Right cardiac atrium (tissue), 5 donors: ENCODE measurements around the gene UNC5CL. TPM values are rescaled to one million over a fixed set of nuclear protein-coding genes. Genes with fewer than 3 reads are reported as not detected.

ENCODE experiments used
- ATAC-seq, 2 donors: fragments of 200-7000 bp; cut with Tn5 transposase; one replicate each; pipeline versions ENCODE4 v1.8.0 to v1.9.1; 2020; ENCODE audit warnings: moderate library complexity in 2 of 2, mild to moderate bottlenecking in 1 of 2
- DNase-seq, 3 donors: peaks; one replicate each; pipeline ENCODE4 v3.0.0-alpha.2; 2020
- H3K27ac ChIP-seq: one replicate; pipeline ENCODE4 v1.5.1; 2013; ENCODE audit warnings: mild to moderate bottlenecking, low read length, control low read depth, moderate library complexity
- H3K27me3 ChIP-seq: one replicate; pipeline ENCODE4 v1.6.1; 2013; ENCODE audit not compliant: control insufficient read depth, insufficient read depth
- H3K4me1 ChIP-seq: one replicate; pipeline ENCODE4 v1.6.1; 2013; ENCODE audit warnings: low read length; ENCODE audit not compliant: control insufficient read depth, insufficient read depth
- H3K4me3 ChIP-seq: one replicate; pipeline ENCODE4 v1.5.1; 2013; ENCODE audit warnings: low read length, control low read depth
- H3K9me3 ChIP-seq: one replicate; pipeline ENCODE4 v1.6.1; 2013; ENCODE audit warnings: low read length; ENCODE audit not compliant: control insufficient read depth
- WGBS: extraction: QIAGEN DNeasy Blood & Tissue Kit; methylation state at CpG from one replicate; pipeline ENCODE4 v1.1.7; 2013; 5-methylcytosine and 5-hydroxymethylcytosine counted together
- intact Hi-C, 4 donors: fragments of 100-400 bp; cut with DNase I; formaldehyde crosslinking; loops; one replicate each; pipeline versions ENCODE4 v1.11.0 to v1.14.0; 2022 to 2023
- polyA plus RNA-seq: library from polyadenylated mRNA; stranded (reverse); fragments of 200-250 nt; gene quantifications from one replicate; pipeline ENCODE4 v1.2.3, GENCODE V29; 2013
- total RNA-seq, 4 donors: library from RNA; stranded (reverse); fragmentation: NEBNext Ultra II Directional; extraction: Animal tissue kit (Norgen Biotek cat#: 25700); gene quantifications; one replicate each; pipeline ENCODE4 v1.2.1, GENCODE V29; 2021
- donor health status: healthy with polysubstance abuse.
- donor health status: DM: no; HTN: yes; CAD: no.
- donor health status: DM: no; HTN: no; CAD: no.
- donor health status: DM: no; HTN: yes; CAD: no; lungs with severe emphysema.
- donor health status: DM: yes; HTN: yes; CAD: no.

UNC5CL gene
- total and polyA plus RNA-seq, 5 donors: 0.46 to 0.85 (median 0.70) TPM

DNA sequence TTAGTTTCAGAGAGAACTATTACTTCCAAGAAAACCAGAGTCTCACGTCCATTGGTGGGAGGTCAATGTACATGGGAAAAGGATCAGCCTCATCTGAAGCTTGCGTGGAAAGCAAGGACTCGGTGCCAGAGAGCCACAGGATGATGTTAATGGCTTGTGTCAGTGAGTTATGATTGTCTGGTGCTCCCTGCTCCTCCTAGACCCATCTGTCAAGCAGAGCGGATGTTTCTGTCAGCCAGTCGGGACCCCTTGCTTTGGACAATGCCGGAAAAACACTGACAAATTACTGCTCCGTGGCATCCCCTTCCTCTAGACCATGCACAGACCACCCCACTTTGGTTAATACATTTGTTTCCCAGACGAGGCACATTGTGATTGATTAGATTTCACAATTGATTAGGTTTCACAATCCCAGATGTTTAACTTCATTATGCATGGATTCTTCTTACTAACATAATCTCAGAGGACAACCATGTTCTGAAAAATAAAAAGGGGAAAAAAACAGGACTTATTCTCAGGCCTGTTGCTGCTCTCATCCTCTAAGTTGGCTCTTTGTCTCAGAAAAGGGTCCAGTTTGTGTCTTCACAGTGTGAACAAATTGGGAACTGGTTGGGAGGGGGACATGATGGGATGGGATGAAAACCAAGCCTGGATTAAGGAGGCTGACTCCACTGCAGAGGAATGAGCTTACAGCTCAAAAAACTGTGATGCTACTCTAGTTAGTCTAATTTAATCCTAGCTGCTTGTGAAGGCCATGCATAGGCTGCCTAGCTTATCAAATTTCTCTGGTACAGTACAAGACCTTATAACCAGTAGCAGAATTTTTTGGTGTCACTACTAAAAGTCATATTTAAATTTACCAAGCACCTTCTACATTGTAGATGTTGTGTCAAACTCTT is 51.9 kb downstream of the UNC5CL start:
- Histone ChIP-seq H3K4me1 (no peaks in the 10 kb centered on the region), H3K27ac (no peak overlapping the region), H3K27me3 (no peaks in the 10 kb centered on the region), H3K9me3 (no peaks in the 10 kb centered on the region), H3K4me3 (no peak overlapping the region)
- ATAC-seq: no peak
- intact Hi-C loops: no loop called here
- 62% methylated on average over 8 of the region's 8 CpGs for WGBS
- DNase-seq: no peak

DNA sequence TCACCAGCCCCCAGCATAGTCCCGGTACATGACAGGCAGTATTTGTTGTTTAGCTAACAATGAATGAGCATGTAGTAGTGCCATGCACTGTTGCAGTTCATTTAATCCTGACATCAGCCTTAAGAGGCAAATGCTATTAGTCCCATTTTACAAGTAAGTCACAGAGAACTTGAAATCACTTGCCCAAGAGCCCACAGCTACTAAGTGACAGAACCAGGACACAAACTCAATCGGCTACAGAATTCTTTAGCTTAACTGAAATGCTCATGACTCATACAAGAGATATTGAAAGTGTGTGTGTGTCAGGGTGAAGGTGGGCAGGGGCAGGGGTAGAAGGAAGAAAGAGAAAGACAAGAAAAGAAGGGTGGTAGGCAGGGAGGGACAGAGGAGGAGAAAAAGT is 52.7 kb downstream of the UNC5CL start:
- WGBS: 69% methylated on average over 2 of the region's 2 CpGs
- Histone ChIP-seq H3K9me3 (no peaks in the 10 kb centered on the region), H3K4me3 (no peak overlapping the region), H3K27ac (no peak overlapping the region), H3K27me3 (no peaks in the 10 kb centered on the region), H3K4me1 (no peaks in the 10 kb centered on the region)
- intact Hi-C loops: no loop called here
- no peak for DNase-seq
- no peak for ATAC-seq

DNA sequence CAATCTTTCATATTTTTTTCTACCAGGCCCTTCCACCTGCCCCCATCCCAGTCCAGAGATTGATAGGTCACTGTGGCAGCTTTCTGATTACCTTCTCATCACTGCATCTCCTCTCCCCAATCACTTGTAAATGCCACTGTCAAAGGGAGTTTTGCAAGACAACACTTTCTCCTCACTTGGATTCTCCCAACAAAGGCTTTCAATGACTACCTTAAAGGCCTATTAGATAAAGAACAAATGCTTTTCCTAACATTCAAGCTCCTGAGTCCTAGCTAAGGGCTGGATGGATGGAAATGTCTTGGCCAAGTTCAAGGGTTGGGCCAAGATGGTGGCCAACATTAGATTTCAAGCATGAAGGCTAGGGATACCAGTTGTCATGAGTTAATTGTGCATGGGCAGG is 55.3 kb downstream of the UNC5CL start:
- H3K4me1 ChIP-seq: no peaks in the 10 kb centered on the region
- H3K27ac ChIP-seq: no peak overlapping the region
- no peaks in the 10 kb centered on the region for H3K27me3 ChIP-seq
- no peak overlapping the region for H3K4me3 ChIP-seq
- no peak for DNase-seq
- no peak for ATAC-seq
- intact Hi-C loops: no loop called here
- H3K9me3 ChIP-seq: no peaks in the 10 kb centered on the region

DNA sequence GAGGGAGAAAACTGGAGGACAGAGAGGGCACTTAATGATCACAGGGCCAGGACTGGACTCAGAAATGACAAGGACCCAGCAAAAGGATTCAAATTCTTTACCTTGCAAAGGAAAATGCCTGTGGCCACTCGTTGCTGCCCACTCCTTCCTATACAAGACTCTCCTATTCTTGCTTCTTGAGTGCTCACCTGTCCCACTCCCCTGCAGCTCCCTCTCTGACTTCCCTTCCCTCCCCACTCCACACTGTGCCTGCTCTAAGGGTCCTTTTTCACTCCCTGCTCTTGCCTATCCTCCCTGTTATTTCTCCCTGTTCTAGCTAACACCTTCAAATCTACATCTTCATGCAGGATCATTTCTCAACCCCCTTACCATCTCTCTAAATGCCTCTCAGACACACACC is 56.1 kb downstream of the UNC5CL start:
- 34% methylated on average over 1 of the region's 1 CpG for WGBS
- no peaks in the 10 kb centered on the region for H3K9me3 ChIP-seq
- no peaks in the 10 kb centered on the region for H3K4me1 ChIP-seq
- no peaks in the 10 kb centered on the region for H3K27me3 ChIP-seq
- no peak for DNase-seq
- H3K4me3 ChIP-seq: no peak overlapping the region
- no peak overlapping the region for H3K27ac ChIP-seq
- no peak for ATAC-seq
- intact Hi-C loops: no loop called here

DNA sequence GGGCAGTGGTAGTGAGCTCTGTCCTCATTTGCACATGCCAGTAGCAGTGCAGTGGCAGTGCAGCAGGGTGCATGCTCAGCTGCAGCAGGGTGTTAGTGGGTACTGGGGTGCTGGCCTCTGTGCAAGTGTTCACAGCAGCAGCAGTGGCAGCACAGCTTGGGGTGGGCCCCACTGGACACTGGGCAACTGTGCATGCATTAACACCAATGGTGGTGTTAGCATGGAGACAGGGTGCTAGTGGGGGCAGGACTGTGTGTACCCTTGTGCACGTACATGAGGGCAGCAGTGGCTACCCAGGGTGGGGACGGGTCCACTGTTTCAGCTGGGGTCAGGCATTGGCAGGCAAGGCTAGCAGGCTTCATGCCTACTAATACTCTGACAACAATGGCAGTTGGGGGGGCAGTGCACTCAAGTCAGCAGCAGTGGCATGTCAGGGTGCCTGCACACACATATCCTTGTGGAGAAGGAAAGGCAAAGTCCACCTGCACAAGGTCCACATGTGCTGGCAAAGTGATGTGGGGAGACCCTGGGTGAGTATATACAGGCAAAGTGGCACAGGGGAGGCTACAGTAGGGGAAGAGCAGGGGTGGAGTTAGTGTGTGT is 60.2 kb downstream of the UNC5CL start:
- intact Hi-C loops: no loop called here
- H3K27ac ChIP-seq: no peak overlapping the region
- H3K27me3 ChIP-seq: no peaks in the 10 kb centered on the region
- ATAC-seq (no peak), DNase-seq (no peak)
- no peak overlapping the region for H3K4me3 ChIP-seq
- 93% methylated on average over 2 of the region's 2 CpGs for WGBS
- no peaks in the 10 kb centered on the region for H3K9me3 ChIP-seq
- H3K4me1 ChIP-seq: no peaks in the 10 kb centered on the region

DNA sequence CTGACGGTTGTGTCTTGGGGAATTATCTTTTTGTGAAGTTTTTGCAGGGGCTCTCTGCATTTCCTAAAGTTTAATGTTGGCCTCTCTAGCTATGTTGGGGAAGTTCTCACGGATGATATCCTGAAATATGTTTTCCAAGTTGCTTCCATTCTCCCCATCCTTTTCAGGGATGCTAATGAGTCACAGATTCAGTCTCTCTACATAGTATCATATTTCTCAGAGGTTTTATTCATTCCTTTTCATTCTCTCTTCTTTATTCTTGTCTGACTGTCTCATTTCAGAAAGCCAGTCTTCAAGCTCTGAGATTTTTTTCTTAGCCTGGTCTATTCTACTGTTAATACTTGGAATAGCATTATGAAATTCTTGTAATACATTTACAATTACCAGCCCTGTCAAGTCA is 61.3 kb downstream of the UNC5CL start:
- Histone ChIP-seq H3K27me3 (no peaks in the 10 kb centered on the region), H3K9me3 (no peaks in the 10 kb centered on the region), H3K27ac (no peak overlapping the region), H3K4me3 (no peak overlapping the region), H3K4me1 (no peaks in the 10 kb centered on the region)
- ATAC-seq: no peak
- no peak for DNase-seq
- 76% methylated on average over 2 of the region's 2 CpGs for WGBS
- intact Hi-C loops: no loop called here

DNA sequence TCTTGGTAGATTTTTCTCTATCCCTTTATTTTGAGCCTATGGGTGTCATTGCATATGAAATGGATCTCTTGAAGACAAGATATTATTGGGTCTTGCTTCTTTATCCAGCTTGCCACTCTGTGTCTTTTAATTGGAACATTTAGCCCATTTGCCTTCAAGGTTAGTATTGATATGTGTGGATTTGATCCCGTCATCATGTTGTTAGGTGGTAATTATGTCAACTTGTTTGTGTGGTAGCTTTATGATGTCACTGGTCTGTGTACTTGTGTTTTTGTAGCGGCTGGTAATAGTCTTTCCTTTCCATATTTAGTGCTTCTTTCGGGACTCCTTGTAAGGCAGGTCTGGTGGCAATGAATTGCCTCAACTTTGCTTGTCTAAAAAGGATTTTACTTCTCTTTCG is 61.9 kb downstream of the UNC5CL start:
- Histone ChIP-seq H3K27ac (no peak overlapping the region), H3K9me3 (no peaks in the 10 kb centered on the region), H3K27me3 (no peaks in the 10 kb centered on the region), H3K4me1 (no peaks in the 10 kb centered on the region), H3K4me3 (no peak overlapping the region)
- ATAC-seq: no peak
- no peak for DNase-seq
- 92% methylated on average over 4 of the region's 4 CpGs for WGBS
- intact Hi-C loops: no loop called here

Other genes starting within 250 kb of the UNC5CL start
- gene TSPO2, start 3.2 kb upstream of the UNC5CL start, total RNA-seq: not detected
- not detected for gene TSPO2, start 3.2 kb upstream of the UNC5CL start, polyA plus RNA-seq
- gene APOBEC2, start 14.0 kb upstream of the UNC5CL start, total RNA-seq: 100 to 1,000 TPM in 2 of 4 donors, 10 to 100 TPM in 2; 80.1 to 118 (median 91.6) TPM
- gene APOBEC2, start 14.0 kb upstream of the UNC5CL start, polyA plus RNA-seq: 137 TPM
- 10 to 100 TPM; 15.1 to 23.7 (median 18.6) TPM for gene OARD1, start 33.1 kb upstream of the UNC5CL start, total RNA-seq
- 27.8 TPM for gene OARD1, start 33.1 kb upstream of the UNC5CL start, polyA plus RNA-seq
- 10 to 100 TPM; 11.0 to 13.8 (median 11.8) TPM for gene NFYA, start 33.8 kb upstream of the UNC5CL start, total RNA-seq
- gene NFYA, start 33.8 kb upstream of the UNC5CL start, polyA plus RNA-seq: 6.1 TPM
- gene TREML1, start 115.1 kb upstream of the UNC5CL start, total RNA-seq: under 1 TPM in 1 of 4 donors, not detected in 3; 0.39 TPM
- 0.14 TPM for gene TREML1, start 115.1 kb upstream of the UNC5CL start, polyA plus RNA-seq
- 1 to 10 TPM; 2.2 to 4.1 (median 2.4) TPM for gene TREM2, start 123.9 kb upstream of the UNC5CL start, total RNA-seq
- 1.2 TPM for gene TREM2, start 123.9 kb upstream of the UNC5CL start, polyA plus RNA-seq
- gene TREML2, start 161.9 kb upstream of the UNC5CL start, total RNA-seq: under 1 TPM in 1 of 4 donors, not detected in 3; 0.15 TPM
- 0.02 TPM for gene TREML2, start 161.9 kb upstream of the UNC5CL start, polyA plus RNA-seq
- gene TREML4, start 189.1 kb upstream of the UNC5CL start, total RNA-seq: not detected
- gene TREML4, start 189.1 kb upstream of the UNC5CL start, polyA plus RNA-seq: not detected
- gene TREM1, start 247.5 kb upstream of the UNC5CL start, total RNA-seq: 1 to 10 TPM in 3 of 4 donors, under 1 TPM in 1; 0.46 to 2.3 (median 1.3) TPM
- gene TREM1, start 247.5 kb upstream of the UNC5CL start, polyA plus RNA-seq: 1.1 TPM